VCaP (cell line): Measurements from ENCODE around the gene ERBB3.

Experiments
- H3K27ac ChIP-seq: fragments of 450-650 bp; 2 replicates; pipeline ENCODE4 v1.5.1; 2017
- TF ChIP-seq, protein P1 (sequence below): fragments of 450-650 bp; conservative IDR thresholded peaks from 2 replicates; pipeline ENCODE4 v1.5.1; 2017; ENCODE audit warnings: mild to moderate bottlenecking, moderate library complexity

Gene ERBB3

DNA sequence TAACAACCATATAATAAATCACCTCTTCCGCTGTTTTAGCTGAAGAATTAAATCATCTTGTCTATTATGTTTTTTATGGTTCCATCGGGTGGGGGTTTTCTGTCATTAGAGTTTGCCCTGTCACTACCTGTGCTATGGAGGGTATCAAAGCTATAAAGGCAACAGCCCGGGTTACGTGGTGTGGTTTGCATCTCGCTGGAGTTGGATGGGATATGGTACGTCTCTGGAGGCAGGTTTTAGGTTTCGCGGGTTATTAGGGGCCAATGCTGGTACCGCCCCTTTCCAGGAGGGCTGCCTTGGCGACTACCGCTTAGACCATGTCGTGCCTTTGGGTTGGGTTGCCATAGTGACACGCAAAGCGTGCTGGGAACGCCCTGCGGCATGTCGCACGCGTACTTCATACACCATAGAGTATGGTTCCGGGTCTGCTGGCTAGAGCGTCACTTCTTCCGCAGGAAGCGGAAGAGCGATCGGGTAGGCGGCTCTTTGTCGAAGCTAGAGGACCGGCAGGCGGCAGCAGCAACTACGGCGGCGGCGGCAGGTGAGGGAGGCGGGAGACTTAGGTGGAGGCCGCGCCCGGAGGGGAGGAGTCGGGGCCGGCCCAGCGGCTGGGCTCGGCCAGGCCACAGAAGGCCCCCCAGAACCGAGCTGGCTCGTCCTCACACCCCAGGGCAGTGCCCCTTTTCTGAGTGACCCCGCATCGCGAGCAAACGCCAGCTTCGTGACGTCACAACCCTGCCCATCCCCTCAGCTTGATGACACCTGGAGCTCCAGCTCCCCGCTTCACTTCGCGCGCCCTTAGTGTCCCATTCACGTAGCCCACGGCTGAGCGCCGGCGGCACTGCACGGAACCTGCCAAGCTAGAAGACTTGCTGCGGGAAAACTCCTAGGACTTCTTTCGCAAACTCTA lies 38.1 kb downstream of the ERBB3 start, which contains the start of gene ZC3H10:
ZC3H10 (plus strand) TSS at position 489 of the 910 bp plus-strand sequence. CDS start 2,297 bp downstream, outside the sequence.
- TF ChIP-seq, protein P1, sequence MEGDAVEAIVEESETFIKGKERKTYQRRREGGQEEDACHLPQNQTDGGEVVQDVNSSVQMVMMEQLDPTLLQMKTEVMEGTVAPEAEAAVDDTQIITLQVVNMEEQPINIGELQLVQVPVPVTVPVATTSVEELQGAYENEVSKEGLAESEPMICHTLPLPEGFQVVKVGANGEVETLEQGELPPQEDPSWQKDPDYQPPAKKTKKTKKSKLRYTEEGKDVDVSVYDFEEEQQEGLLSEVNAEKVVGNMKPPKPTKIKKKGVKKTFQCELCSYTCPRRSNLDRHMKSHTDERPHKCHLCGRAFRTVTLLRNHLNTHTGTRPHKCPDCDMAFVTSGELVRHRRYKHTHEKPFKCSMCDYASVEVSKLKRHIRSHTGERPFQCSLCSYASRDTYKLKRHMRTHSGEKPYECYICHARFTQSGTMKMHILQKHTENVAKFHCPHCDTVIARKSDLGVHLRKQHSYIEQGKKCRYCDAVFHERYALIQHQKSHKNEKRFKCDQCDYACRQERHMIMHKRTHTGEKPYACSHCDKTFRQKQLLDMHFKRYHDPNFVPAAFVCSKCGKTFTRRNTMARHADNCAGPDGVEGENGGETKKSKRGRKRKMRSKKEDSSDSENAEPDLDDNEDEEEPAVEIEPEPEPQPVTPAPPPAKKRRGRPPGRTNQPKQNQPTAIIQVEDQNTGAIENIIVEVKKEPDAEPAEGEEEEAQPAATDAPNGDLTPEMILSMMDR = peak; percentile 53
- peak within 1 kb of the TSS; percentile 98 for H3K27ac ChIP-seq

DNA sequence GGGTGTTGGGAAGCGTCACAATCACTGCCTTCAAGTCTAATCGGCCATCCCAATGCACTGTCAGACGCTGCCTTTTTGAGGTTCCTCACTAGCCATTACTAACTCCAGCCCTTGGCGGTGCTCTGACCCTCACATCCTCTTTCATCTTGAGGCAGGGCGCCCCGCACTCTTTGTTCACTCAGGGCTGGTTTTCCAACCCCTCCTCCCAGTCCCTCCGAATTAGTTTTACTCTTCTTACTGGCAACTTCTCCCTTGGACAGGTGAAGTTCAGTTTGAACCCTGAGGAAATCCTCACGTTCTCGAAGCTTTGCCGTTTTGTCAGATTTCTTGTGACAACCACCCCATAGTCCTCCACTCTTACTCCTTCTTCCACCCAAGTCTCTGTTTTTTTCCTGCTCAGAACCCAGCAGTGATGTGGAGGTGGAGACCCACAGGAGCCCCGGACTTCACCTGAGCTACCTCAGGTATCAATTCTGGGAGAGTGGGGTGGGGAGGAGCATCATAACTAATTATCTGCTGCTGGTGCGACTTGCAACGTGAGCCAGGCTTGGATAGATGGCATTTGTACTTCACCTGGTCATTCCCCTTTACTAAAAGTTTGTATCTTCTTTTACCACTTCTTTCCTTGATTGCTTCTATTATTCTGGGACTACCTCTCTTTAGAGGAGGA lies 38.9 kb downstream of the ERBB3 start:
- peak overlapping the region; percentile 98 for H3K27ac ChIP-seq
- TF ChIP-seq, protein P1 = no peak

DNA sequence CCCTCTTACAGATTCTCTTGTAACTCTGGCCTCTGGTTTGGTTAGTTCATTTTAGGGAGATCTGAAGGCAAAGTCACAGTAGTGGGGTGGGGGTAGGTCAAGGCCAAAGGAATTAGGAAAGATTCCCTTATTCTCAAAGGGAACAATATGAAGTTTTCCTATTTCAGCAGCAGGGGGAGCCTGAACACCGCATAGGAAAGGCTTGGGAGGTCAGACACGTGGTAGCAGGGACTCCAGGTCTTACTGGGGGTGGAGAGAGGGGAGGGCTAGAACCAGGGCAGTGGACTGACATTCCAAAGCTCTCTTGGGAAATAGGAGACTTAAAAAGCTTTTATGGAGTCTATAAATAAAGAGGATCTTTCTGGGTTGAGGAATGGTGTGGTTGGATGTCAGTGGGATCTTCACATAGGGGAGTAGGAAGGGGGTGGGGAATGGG lies 39.4 kb downstream of the ERBB3 start:
- TF ChIP-seq, protein P1 = peak; percentile 94
- H3K27ac ChIP-seq = peak overlapping the region; percentile 98

DNA sequence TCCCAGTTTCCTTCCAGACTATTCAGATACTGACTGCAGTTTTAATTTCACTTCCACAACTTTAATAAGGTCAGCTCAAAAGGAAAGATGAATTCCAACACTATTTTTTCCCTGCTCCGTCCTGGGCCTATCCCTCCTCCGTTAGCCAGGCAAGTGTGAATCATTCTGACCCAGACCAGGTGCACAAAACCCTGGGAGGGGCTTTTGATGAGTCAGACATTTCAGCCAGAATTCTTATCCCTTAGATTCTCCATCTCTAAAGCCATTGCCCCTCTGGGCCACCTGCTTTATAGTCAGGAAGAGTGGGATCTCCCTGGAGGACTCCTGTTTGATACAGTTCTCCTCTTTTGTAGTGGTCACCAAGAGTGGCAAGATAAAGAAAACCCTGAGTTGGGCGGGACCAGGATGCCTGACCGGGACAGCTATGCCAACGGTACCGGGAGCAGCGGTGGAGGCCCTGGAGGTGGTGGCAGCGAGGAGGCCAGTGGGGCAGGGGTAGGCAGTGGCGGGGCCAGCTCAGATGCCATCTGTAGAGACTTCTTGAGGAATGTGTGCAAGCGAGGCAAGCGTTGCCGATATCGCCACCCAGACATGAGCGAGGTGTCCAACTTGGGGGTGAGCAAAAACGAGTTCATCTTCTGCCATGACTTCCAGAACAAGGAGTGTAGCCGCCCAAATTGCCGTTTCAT lies 40.3 kb downstream of the ERBB3 start:
- peak overlapping the region; percentile 98 for H3K27ac ChIP-seq
- TF ChIP-seq, protein P1 = no peak

DNA sequence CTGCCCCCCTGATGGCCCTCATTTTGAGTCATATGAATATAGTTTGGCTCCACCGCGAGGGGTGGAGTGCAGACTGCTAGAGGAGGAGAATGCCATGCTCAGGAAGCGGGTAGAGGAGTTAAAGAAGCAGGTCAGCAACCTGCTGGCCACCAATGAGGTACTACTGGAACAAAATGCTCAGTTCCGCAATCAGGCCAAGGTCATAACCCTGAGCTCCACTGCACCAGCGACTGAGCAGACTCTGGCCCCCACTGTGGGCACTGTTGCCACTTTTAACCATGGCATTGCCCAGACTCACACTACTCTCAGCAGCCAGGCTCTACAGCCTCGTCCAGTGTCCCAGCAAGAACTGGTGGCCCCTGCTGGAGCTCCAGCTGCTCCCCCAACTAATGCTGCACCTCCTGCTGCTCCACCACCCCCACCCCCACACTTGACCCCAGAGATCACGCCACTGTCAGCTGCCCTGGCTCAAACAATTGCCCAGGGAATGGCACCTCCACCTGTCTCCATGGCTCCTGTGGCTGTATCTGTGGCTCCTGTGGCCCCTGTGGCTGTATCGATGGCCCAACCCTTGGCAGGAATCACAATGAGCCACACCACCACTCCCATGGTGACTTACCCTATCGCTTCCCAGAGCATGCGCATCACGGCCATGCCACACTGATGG lies 41.4 kb downstream of the ERBB3 start:
- H3K27ac ChIP-seq = peak overlapping the region; percentile 10; the same call in 1 of the 2 replicates
- TF ChIP-seq, protein P1 = no peak

DNA sequence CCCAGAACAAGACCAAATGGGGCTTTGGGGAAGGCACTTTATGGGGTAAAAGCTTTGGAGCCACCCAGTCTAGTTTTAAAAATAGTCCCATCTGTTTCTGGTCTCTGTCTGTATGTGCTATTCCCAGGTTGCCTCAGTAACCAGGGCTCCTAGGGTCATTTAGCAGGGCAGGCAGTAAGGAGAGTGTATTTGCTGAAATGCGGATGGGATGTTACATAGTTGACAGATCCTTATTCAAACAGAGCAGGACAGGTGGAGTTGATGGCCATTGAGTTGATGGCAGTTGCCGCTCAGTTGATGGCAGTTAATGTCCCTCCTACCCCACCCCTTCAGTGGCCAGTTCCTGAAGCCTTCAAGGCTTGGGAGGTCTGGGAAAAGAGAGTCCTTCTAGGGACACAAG lies 42.7 kb downstream of the ERBB3 start:
- H3K27ac ChIP-seq = peak overlapping the region; percentile 10; the same call in 1 of the 2 replicates
- TF ChIP-seq, protein P1 = no peak
